ENCODE measurements around the gene GRK5.
"Not testable (repeated sequence)": the region's sequence is repeated elsewhere in the genome, so short reads cannot be mapped to it uniquely, and the experiment has no call there.

- TF ChIP-seq CTCF (conservative IDR thresholded peaks at IDR 0.05; ENCODE audit: low read depth, low read length); EZH2 (IDR thresholded peaks at IDR 0.05; ENCODE audit: low read length, unreplicated experiment): not testable (repeated sequence)
Observed at GRCh38 chr10:119463195-119463594, 255.8 kb downstream of the GRK5 start.
